Activated T-cell treated with anti-CD3 and anti-CD28 coated beads, Interleukin-2, amount 50 U/mL, for 24 hours (primary cell): Measurements from ENCODE around the gene IKBKE.

Experiments used
- DNase-seq: peaks from one replicate; pipeline ENCODE4 v3.0.0-alpha.2; 2020
- H3K27ac Mint-ChIP-seq: 2 replicates; pipeline ENCODE4 v1.8.0; 2020; ENCODE audit warnings: mild to moderate bottlenecking, mixed read lengths
- H3K27me3 Mint-ChIP-seq: 2 replicates; pipeline ENCODE4 v1.8.0; 2020; ENCODE audit warnings: mixed read lengths
- H3K36me3 Mint-ChIP-seq: 2 replicates; pipeline ENCODE4 v1.8.0; 2020; ENCODE audit warnings: low read depth, mixed read lengths
- H3K4me1 Mint-ChIP-seq: 2 replicates; pipeline ENCODE4 v1.8.0; 2020; ENCODE audit warnings: low read depth, mixed read lengths
- H3K4me3 Mint-ChIP-seq: 2 replicates; pipeline ENCODE4 v1.8.0; 2020; ENCODE audit warnings: mild to moderate bottlenecking, moderate library complexity, mixed read lengths
- H3K9me3 Mint-ChIP-seq: 2 replicates; pipeline ENCODE4 v1.8.0; 2020; ENCODE audit warnings: mixed read lengths

The IKBKE gene

GRCh38 chr1:206446688-206447421 is 23.4 kb upstream of the IKBKE start:
- H3K36me3 Mint-ChIP-seq = peaks cover 58% of the 10 kb centered on the region
- H3K4me3 Mint-ChIP-seq = no peak overlapping the region
- H3K27me3 Mint-ChIP-seq = no peaks in the 10 kb centered on the region
- peaks cover 7% of the 10 kb centered on the region for H3K4me1 Mint-ChIP-seq
- H3K9me3 Mint-ChIP-seq = no peaks in the 10 kb centered on the region
- DNase-seq = no peak
- H3K27ac Mint-ChIP-seq = no peak overlapping the region

- Mint-ChIP-seq H3K4me1 (peaks cover 3% of the 10 kb centered on the region), H3K27ac (no peak overlapping the region), H3K27me3 (no peaks in the 10 kb centered on the region), H3K36me3 (peaks cover 57% of the 10 kb centered on the region), H3K9me3 (no peaks in the 10 kb centered on the region), H3K4me3 (no peak overlapping the region)
- DNase-seq = no peak
Measured at GRCh38 chr1:206447422-206447765, 22.9 kb upstream of the IKBKE start.

- Mint-ChIP-seq H3K27me3 (no peaks in the 10 kb centered on the region), H3K27ac (no peak overlapping the region), H3K4me3 (no peak overlapping the region), H3K4me1 (peaks cover 3% of the 10 kb centered on the region), H3K36me3 (peaks cover 58% of the 10 kb centered on the region), H3K9me3 (no peaks in the 10 kb centered on the region)
- DNase-seq = no peak
Measured at GRCh38 chr1:206447792-206448191, 22.5 kb upstream of the IKBKE start.

GRCh38 chr1:206448471-206448870 is 21.8 kb upstream of the IKBKE start:
- Mint-ChIP-seq H3K4me1 (peaks cover 3% of the 10 kb centered on the region), H3K36me3 (peaks cover 59% of the 10 kb centered on the region), H3K27ac (no peak overlapping the region), H3K9me3 (no peaks in the 10 kb centered on the region), H3K27me3 (no peaks in the 10 kb centered on the region), H3K4me3 (no peak overlapping the region)
- no peak for DNase-seq

- Mint-ChIP-seq H3K4me1 (peaks cover 3% of the 10 kb centered on the region), H3K9me3 (no peaks in the 10 kb centered on the region), H3K27me3 (no peaks in the 10 kb centered on the region), H3K4me3 (no peak overlapping the region), H3K36me3 (peaks cover 58% of the 10 kb centered on the region), H3K27ac (no peak overlapping the region)
- DNase-seq = no peak
Measured at GRCh38 chr1:206449565-206449964, 20.7 kb upstream of the IKBKE start.

GRCh38 chr1:206450281-206450680 is 20.0 kb upstream of the IKBKE start:
- Mint-ChIP-seq H3K27ac (no peak overlapping the region), H3K36me3 (peaks cover 58% of the 10 kb centered on the region), H3K27me3 (no peaks in the 10 kb centered on the region), H3K9me3 (no peaks in the 10 kb centered on the region), H3K4me3 (no peak overlapping the region), H3K4me1 (peaks cover 3% of the 10 kb centered on the region)
- DNase-seq = no peak

GRCh38 chr1:206451134-206451686 is 19.1 kb upstream of the IKBKE start:
- H3K27me3 Mint-ChIP-seq = no peaks in the 10 kb centered on the region
- no peak overlapping the region for H3K4me3 Mint-ChIP-seq
- peaks cover 62% of the 10 kb centered on the region for H3K36me3 Mint-ChIP-seq
- peaks cover 3% of the 10 kb centered on the region for H3K4me1 Mint-ChIP-seq
- no peaks in the 10 kb centered on the region for H3K9me3 Mint-ChIP-seq
- H3K27ac Mint-ChIP-seq = no peak overlapping the region
- no peak for DNase-seq

- Mint-ChIP-seq H3K36me3 (peaks cover 49% of the 10 kb centered on the region), H3K4me1 (peaks cover 13% of the 10 kb centered on the region), H3K9me3 (no peaks in the 10 kb centered on the region), H3K27me3 (no peaks in the 10 kb centered on the region), H3K27ac (no peak overlapping the region), H3K4me3 (no peak overlapping the region)
- DNase-seq = no peak
Measured at GRCh38 chr1:206453111-206453510, 17.2 kb upstream of the IKBKE start.

- Mint-ChIP-seq H3K4me1 (peaks cover 10% of the 10 kb centered on the region), H3K27me3 (no peaks in the 10 kb centered on the region), H3K36me3 (peaks cover 37% of the 10 kb centered on the region), H3K4me3 (no peak overlapping the region), H3K27ac (no peak overlapping the region), H3K9me3 (no peaks in the 10 kb centered on the region)
- DNase-seq = no peak
Measured at GRCh38 chr1:206455289-206455665, 15.0 kb upstream of the IKBKE start.

- Mint-ChIP-seq H3K36me3 (peaks cover 33% of the 10 kb centered on the region), H3K9me3 (no peaks in the 10 kb centered on the region), H3K4me1 (peaks cover 10% of the 10 kb centered on the region), H3K4me3 (no peak overlapping the region), H3K27me3 (no peaks in the 10 kb centered on the region), H3K27ac (no peak overlapping the region)
- DNase-seq = no peak
Measured at GRCh38 chr1:206455666-206456344, 14.5 kb upstream of the IKBKE start.

GRCh38 chr1:206456577-206457370 is 13.5 kb upstream of the IKBKE start:
- Mint-ChIP-seq H3K27ac (peak overlapping the region; percentile 20), H3K4me1 (peaks cover 10% of the 10 kb centered on the region), H3K9me3 (no peaks in the 10 kb centered on the region), H3K36me3 (peaks cover 26% of the 10 kb centered on the region), H3K27me3 (no peaks in the 10 kb centered on the region), H3K4me3 (no peak overlapping the region)
- DNase-seq = no peak

GRCh38 chr1:206457408-206458120 is 12.7 kb upstream of the IKBKE start:
- H3K27ac Mint-ChIP-seq = peak overlapping the region; percentile 30
- no peaks in the 10 kb centered on the region for H3K9me3 Mint-ChIP-seq
- H3K36me3 Mint-ChIP-seq = peaks cover 24% of the 10 kb centered on the region

GRCh38 chr1:206459703-206460102 is 10.6 kb upstream of the IKBKE start:
- no peaks in the 10 kb centered on the region for H3K27me3 Mint-ChIP-seq

More at GRCh38 chr1:206457408-206458120, 12.7 kb upstream of the IKBKE start:
- Mint-ChIP-seq H3K27me3 (no peaks in the 10 kb centered on the region), H3K4me3 (no peak overlapping the region), H3K4me1 (peaks cover 12% of the 10 kb centered on the region)
- DNase-seq = no peak

GRCh38 chr1:206460836-206461426 is 9.3 kb upstream of the IKBKE start:
- H3K27me3 Mint-ChIP-seq = no peaks in the 10 kb centered on the region
- H3K4me3 Mint-ChIP-seq = no peak overlapping the region
- no peak for DNase-seq
- peaks cover 44% of the 10 kb centered on the region for H3K4me1 Mint-ChIP-seq
- no peaks in the 10 kb centered on the region for H3K9me3 Mint-ChIP-seq
- no peak overlapping the region for H3K27ac Mint-ChIP-seq
- peaks cover 5% of the 10 kb centered on the region for H3K36me3 Mint-ChIP-seq

More at GRCh38 chr1:206459703-206460102, 10.6 kb upstream of the IKBKE start:
- peaks cover 32% of the 10 kb centered on the region for H3K4me1 Mint-ChIP-seq
- DNase-seq = no peak
- peaks cover 12% of the 10 kb centered on the region for H3K36me3 Mint-ChIP-seq
- H3K4me3 Mint-ChIP-seq = no peak overlapping the region
- H3K9me3 Mint-ChIP-seq = no peaks in the 10 kb centered on the region
- no peak overlapping the region for H3K27ac Mint-ChIP-seq
